ENCODE results near the gene EHMT1.

DNA sequence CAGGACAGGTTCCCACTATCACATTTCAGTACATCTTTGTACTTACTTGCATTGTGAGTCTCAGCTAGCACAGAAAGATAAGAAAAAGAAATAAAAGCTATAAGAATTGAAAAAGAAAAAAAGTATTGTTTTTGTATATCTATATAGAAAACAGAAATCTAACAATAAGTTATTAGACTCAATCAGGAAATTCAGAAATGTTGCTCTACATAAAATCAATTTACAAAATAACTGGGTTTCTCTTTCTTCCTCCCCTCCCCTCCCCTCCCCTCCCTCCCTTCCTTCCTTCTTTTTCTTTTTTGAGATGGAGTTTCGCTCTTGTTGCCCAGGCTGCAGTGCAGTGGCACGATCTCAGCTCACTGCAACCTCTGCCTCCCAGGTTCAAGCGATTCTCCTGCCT is 251.6 kb downstream of the EHMT1 start:
- TF ChIP-seq, protein P1, sequence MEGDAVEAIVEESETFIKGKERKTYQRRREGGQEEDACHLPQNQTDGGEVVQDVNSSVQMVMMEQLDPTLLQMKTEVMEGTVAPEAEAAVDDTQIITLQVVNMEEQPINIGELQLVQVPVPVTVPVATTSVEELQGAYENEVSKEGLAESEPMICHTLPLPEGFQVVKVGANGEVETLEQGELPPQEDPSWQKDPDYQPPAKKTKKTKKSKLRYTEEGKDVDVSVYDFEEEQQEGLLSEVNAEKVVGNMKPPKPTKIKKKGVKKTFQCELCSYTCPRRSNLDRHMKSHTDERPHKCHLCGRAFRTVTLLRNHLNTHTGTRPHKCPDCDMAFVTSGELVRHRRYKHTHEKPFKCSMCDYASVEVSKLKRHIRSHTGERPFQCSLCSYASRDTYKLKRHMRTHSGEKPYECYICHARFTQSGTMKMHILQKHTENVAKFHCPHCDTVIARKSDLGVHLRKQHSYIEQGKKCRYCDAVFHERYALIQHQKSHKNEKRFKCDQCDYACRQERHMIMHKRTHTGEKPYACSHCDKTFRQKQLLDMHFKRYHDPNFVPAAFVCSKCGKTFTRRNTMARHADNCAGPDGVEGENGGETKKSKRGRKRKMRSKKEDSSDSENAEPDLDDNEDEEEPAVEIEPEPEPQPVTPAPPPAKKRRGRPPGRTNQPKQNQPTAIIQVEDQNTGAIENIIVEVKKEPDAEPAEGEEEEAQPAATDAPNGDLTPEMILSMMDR (conservative IDR thresholded peaks at IDR 0.05; ENCODE audit: low read length) = no peak
- no peak for TF ChIP-seq EZH2phosphoT487 (IDR thresholded peaks at IDR 0.05; ENCODE audit: borderline replicate concordance, low read depth, low read length)
